CD4-positive, alpha-beta T cell treated with Interleukin-2 at 100 ng/mL for 4 hours (primary cell): ENCODE results near the gene HELQ.

ENCODE experiments used
- DNase-seq: peaks from one replicate; pipeline ENCODE4 v3.0.0-alpha.2; 2020; ENCODE audit warnings: low spot score

Gene HELQ

DNA sequence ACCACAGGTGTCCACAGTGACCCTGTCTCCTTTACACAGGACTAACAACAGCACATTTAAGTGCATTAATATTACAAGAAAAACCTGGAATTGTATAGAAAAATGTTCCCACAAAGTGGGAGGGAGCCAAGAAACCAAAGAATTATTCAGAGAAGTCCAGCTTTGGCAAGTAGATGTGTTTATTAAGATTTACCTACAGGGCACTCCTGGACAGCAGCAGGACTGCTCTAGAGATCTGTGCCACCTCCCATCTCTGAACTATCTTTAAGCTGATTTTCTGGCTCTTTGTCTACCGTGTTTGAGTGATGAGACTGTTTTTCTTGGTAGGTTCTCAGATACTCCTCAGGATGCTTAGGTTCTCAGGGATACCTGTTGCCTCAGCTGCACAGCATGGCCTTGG lies 82.7 kb downstream of the HELQ start:
- no peak for DNase-seq

- DNase-seq, result no peak
Measured at GRCh38 chr4:83371936-83372335, 83.7 kb downstream of the HELQ start.

DNA sequence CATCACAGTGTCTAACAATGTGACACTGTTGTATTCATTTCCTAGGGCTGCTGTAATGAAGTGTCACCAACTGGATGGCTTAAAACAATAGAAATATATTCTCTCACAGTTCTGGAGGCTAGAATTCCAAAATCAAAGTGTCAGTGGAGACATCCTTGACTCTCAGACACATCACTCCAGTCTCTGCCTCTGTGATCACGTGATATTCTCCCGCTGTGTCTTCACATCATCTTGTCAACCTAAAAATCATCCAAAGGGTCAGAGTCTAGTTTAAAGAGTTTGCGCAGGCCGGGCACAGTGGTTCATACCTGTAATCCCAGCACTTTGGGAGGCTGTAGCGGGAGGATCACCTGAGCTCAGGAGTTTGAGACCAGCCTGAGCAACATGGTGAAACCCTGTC lies 84.4 kb downstream of the HELQ start:
- no peak for DNase-seq

DNA sequence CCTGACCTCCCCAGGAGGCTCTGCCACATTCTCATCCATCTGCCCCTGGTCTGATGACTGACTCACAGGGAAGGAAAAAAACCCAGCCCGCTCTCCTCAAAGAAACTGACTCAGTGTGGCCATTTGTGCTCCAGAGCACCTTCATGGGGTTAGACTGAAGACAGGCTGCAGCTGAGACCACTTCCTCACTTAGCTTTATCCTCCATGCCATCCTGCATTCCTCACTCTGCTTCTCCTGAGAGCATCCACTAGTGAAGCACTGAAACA lies 85.0 kb downstream of the HELQ start:
- no peak for DNase-seq

GRCh38 chr4:83369831-83370639 lies 85.6 kb downstream of the HELQ start:
- DNase-seq, result no peak

DNA sequence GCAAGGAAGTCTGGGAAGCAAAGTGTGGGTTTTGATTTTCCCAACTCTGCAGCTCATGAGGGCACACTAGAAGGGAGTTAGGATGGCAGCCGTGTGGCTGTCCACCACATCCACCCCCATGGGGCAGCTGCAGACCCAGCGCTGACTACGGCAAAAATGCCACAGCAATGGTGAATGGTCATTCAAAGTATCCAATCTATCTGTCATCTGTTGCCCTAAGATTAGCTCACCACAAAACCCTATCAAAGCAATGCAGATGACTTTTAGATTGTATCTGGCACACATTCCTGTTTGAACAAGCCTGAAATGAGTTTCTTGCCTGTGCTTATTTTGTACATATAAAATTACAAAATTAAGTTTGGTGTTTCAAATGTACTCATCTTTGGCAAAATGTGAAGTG lies 91.3 kb downstream of the HELQ start:
- no peak for DNase-seq

DNA sequence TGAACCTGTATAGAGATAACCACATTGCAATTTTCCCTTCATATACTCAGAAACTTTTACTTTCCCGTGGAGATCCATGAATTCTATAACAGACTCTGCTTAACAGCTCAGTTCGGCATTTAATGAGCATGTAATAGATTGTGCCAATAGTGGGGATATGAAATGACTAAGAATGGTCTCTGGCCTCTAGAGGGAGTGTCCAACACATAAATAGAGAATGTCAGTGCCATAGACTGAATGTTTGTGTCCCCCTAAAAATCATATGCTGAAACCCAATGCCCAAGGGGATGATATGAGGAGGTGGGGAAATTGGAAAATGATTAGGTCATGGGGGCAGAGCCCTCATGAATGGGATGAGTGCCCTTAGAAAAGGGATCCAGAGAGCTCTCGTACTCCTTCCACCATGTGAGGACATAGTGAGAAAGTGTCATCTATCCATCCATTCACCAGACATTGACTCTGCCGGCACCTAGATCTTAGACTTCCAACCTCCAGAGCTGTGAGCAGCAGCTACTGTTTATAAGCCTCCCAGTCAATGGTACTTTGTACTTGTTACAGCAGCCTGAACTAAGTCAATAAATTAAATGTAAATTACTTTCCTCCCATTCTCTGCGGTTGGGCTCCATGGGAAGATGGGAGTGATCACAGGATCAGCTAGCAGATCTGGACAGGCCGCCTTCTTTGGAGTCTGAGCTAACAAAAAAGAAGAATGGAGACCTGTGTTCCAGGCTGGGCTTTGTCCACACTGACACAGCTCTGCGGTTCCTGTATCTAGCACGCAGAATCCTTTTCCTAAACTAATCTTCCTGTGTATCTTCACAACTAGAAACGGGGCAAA lies 92.9 kb downstream of the HELQ start:
- DNase-seq, result no peak

- DNase-seq, result no peak
Measured at GRCh38 chr4:83361416-83362103, 94.1 kb downstream of the HELQ start.

DNA sequence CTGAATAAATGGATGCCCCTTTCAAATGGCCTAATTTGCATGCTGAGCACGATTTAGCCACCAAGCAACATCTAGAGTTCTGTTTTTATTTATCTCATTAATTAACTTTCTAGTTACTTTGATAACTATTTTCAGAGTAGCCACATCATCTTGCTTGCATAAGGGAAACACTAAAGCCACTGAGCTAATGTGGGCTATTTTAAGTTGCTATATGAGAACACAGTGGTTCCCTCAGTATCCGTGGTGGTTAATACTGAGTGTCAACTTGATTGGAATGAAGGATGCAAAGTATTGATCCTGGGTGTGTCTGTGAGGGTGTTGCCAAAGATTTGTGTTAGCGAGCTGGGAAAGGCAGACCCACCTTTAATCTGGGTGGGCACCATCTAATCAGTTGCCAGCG lies 95.6 kb downstream of the HELQ start:
- no peak for DNase-seq

- no peak for DNase-seq
Measured at GRCh38 chr4:83358410-83358809, 97.2 kb downstream of the HELQ start.
